ENCODE data around the gene SLC35E1. TPM values are rescaled to one million over a fixed set of nuclear protein-coding genes. Genes with fewer than 3 reads are reported as not detected.

The SLC35E1 gene
- total and polyA plus RNA-seq, 2 donors (not counting 3 experiments of a cell fraction or from before 2014, with no cell fraction given), result 36.0 to 37.5 TPM

GRCh38 chr19:16615808-16616207, 43.6 kb upstream of the SLC35E1 start:
- H3K4me2 ChIP-seq (ENCODE audit: insufficient read depth, low read length), result no peak overlapping the region
- CTCF ChIA-PET, result interaction anchor here (1.5 kb wide), 1 partner anchor 31 kb away, joined by 3 read pairs; no protein-coding TSS in a partner anchor
- TF ChIP-seq MYC (IDR thresholded peaks at IDR 0.05; ENCODE audit: low read depth, low read length) (no peak), JUN (IDR thresholded peaks at IDR 0.05; ENCODE audit: borderline replicate concordance, insufficient read depth, insufficient read length, low read depth) (no peak), CTCF (IDR thresholded peaks at IDR 0.05; ENCODE audit: extremely low read depth in 1 of 2, insufficient read depth in 1 of 2, low read depth in 1 of 2, low read length in 2 of 2) (no peak), FOS (IDR thresholded peaks at IDR 0.05; ENCODE audit: borderline replicate concordance, insufficient read depth, low read length) (no peak), POLR2AphosphoS5 (IDR thresholded peaks at IDR 0.05; ENCODE audit: insufficient read depth, low read depth, low read length) (no peak), MAX (IDR thresholded peaks at IDR 0.05; ENCODE audit: insufficient read depth, insufficient read length) (no peak), EZH2 (IDR thresholded peaks at IDR 0.05; ENCODE audit: borderline replicate concordance, low read depth, low read length, severe bottlenecking) (no peak), GATA2 (IDR thresholded peaks at IDR 0.05; ENCODE audit: insufficient read depth, insufficient read length, low read depth, low read length) (no peak), POLR2A (IDR thresholded peaks at IDR 0.05; ENCODE audit: low read depth, low read length) (no peak)
- no peaks in the 10 kb centered on the region for H3K9me1 ChIP-seq (replicated peaks; ENCODE audit: control insufficient read depth, extremely low read depth, insufficient read depth, low read length)
- intact Hi-C loops (cut with micrococcal nuclease) (no loop called here), dilution Hi-C loops (cut with MboI; ENCODE audit: extremely low pct_ligation_motif_present, low sequenced_read_pairs) (no loop called here)
- no peak overlapping the region for H3K4me3 ChIP-seq (replicated peaks in 1 of 3; ENCODE audit: insufficient read depth in 1 of 3, low read depth in 1 of 3, low read length in 3 of 3)
- no peaks in the 10 kb centered on the region for H3K9me3 ChIP-seq (replicated peaks; ENCODE audit: control insufficient read depth, insufficient read depth, low read length)
- H2AFZ ChIP-seq (ENCODE audit: low read depth, low read length), result no peak overlapping the region
- H3K79me2 ChIP-seq (ENCODE audit: control insufficient read depth, insufficient read depth, low read length), result peaks cover 98% of the 10 kb centered on the region
- FAIRE-seq (no peak), DNase-seq (ENCODE audit: low read depth, low spot score) (peak; percentile 14)
- H3K27ac ChIP-seq (ENCODE audit: insufficient read depth, low read depth, low read length), result no peak overlapping the region
- no peaks in the 10 kb centered on the region for H3K4me1 ChIP-seq (ENCODE audit: control insufficient read depth, extremely low read depth, insufficient read depth, low read length)
- POLR2A ChIA-PET, result interaction anchor here (0.7 to 0.9 kb wide), 2 partner anchors 11 to 24 kb away, joined by 3 to 4 read pairs; no protein-coding TSS in a partner anchor
- no TSS peak for BruUV-seq (replicated peaks)
- H3K36me3 ChIP-seq (ENCODE audit: control insufficient read depth in 2 of 2, extremely low read depth in 1 of 2, insufficient read depth in 2 of 2, low read length in 2 of 2), result no peaks in the 10 kb centered on the region
- H4K20me1 ChIP-seq (replicated peaks; ENCODE audit: control insufficient read depth, extremely low read depth, insufficient read depth, low read length), result no peaks in the 10 kb centered on the region
- H3K27me3 ChIP-seq (ENCODE audit: control insufficient read depth in 2 of 2, insufficient read depth in 2 of 2, low read length in 2 of 2), result no peaks in the 10 kb centered on the region
- no peak overlapping the region for H3K9ac ChIP-seq (replicated peaks; ENCODE audit: extremely low read depth, insufficient read depth, low read length)

Data from endothelial cell of umbilical vein (primary cell).